Panc1 (cell line): ENCODE measurements around the gene SNRNP27.
"Not testable (repeated sequence)": the region's sequence is repeated elsewhere in the genome, so short reads cannot be mapped to it uniquely, and the experiment has no call there.

Experiments used
- CTCF ChIP-seq: fragments of 450-650 bp; IDR thresholded peaks from 2 replicates; pipeline ENCODE4 v1.5.1; 2017; ENCODE audit warnings: mild to moderate bottlenecking
- SIN3A ChIP-seq: IDR thresholded peaks from 2 replicates; pipeline ENCODE4 v1.6.1; 2012; ENCODE audit warnings: low read depth, mild to moderate bottlenecking, low read length, moderate library complexity, borderline replicate concordance; ENCODE audit not compliant: insufficient read depth

GRCh38 chr2:69894737-69895136 lies 981 bp downstream of the SNRNP27 start:
- TF ChIP-seq SIN3A, CTCF: not testable (repeated sequence)
